Psoas muscle (tissue), 8 donors: ENCODE data around the gene LRRC32. TPM values are rescaled to one million over a fixed set of nuclear protein-coding genes. Genes with fewer than 3 reads are reported as not detected.
A peak's percentile ranks its signal among the peaks of the same experiment; 100 is the strongest.
"Not testable (repeated sequence)": the region's sequence is repeated elsewhere in the genome, so short reads cannot be mapped to it uniquely, and the experiment has no call there.

Experiments
- ATAC-seq, 4 donors: fragments of 200-7000 bp; cut with Tn5 transposase; one replicate each; pipeline ENCODE4 v1.9.1; 2020; ENCODE audit warnings: moderate library complexity in 3 of 4, mild to moderate bottlenecking in 2 of 4
- DNase-seq, 2 donors: peaks; one replicate each; pipeline ENCODE4 v3.0.0-alpha.2; 2020
- H3K27ac ChIP-seq: fragments of 200-600 bp; one replicate; pipeline ENCODE4 v1.8.0; 2022
- H3K27me3 ChIP-seq, 3 donors: fragments of 200-600 bp in 1 of 3; one replicate each; pipeline versions ENCODE4 v1.6.1 to v1.8.0; 2013 to 2022; ENCODE audit warnings: low read length in 2 of 3, mild to moderate bottlenecking in 2 of 3, moderate library complexity in 1 of 3; ENCODE audit not compliant: insufficient read depth in 3 of 3
- H3K36me3 ChIP-seq, 2 donors: fragments of 200-600 bp in 1 of 2; one replicate each; pipeline versions ENCODE4 v1.6.1 to v1.8.0; 2013 to 2022; ENCODE audit warnings: low read depth in 1 of 2, mild to moderate bottlenecking in 1 of 2, moderate library complexity in 1 of 2; ENCODE audit not compliant: insufficient read depth in 1 of 2
- H3K4me1 ChIP-seq: fragments of 200-600 bp; one replicate; pipeline ENCODE4 v1.8.0; 2022
- H3K4me3 ChIP-seq: fragments of 200-600 bp; one replicate; pipeline ENCODE4 v1.8.0; 2022; ENCODE audit warnings: mild to moderate bottlenecking
- H3K9me3 ChIP-seq: fragments of 200-600 bp; one replicate; pipeline ENCODE4 v1.8.0; 2022
- WGBS, 3 donors: extraction: QIAGEN DNeasy Blood & Tissue Kit; methylation state at CpG; one replicate each; pipeline versions ENCODE4 v1.1.6 to v1.1.7; 2013; 5-methylcytosine and 5-hydroxymethylcytosine counted together
- intact Hi-C, 2 donors: fragments of 100-400 bp; cut with DNase I; formaldehyde crosslinking; loops; one replicate each; pipeline versions ENCODE4 v1.11.0 to v1.14.2; 2022
- polyA plus RNA-seq, 3 donors: library from polyadenylated mRNA; stranded (reverse); fragments of 200-250 nt; gene quantifications; one replicate each; pipeline ENCODE4 v1.2.3, GENCODE V29; 2013
- total RNA-seq, 4 donors: library from RNA; stranded (reverse); fragmentation: NEBNext Ultra II Directional in 2 of 4; extraction: Animal tissue kit (Norgen Biotek cat#: 25700) in 2 of 4; gene quantifications; one replicate each; pipeline versions ENCODE4 v1.2.1 to v1.2.4, GENCODE V29; 2021 to 2023
- TF ChIP-seq, protein P1 (sequence below): fragments of 200-600 bp; IDR thresholded peaks from one replicate; pipeline ENCODE4 v1.8.0; 2022; ENCODE audit warnings: antibody characterized with exemption
- donor health status: healthy with polysubstance abuse.
- donor health status: DM: no; HTN: no; CAD: no; lungs with moderate emphysema.
- donor health status: Bipolar disorder and iron deficiency.
- donor health status: healthy.
- donor health status: DM: yes; HTN: yes; CAD: no.
- donor health status: DM: no; HTN: no; CAD: no.
- donor health status: DM: no; HTN: no; CAD: no.
- donor health status: DM: yes; HTN: yes; CAD: no.

LRRC32 gene
- total and polyA plus RNA-seq, 7 donors = 14.7 to 32.9 (median 16.7) TPM

DNA sequence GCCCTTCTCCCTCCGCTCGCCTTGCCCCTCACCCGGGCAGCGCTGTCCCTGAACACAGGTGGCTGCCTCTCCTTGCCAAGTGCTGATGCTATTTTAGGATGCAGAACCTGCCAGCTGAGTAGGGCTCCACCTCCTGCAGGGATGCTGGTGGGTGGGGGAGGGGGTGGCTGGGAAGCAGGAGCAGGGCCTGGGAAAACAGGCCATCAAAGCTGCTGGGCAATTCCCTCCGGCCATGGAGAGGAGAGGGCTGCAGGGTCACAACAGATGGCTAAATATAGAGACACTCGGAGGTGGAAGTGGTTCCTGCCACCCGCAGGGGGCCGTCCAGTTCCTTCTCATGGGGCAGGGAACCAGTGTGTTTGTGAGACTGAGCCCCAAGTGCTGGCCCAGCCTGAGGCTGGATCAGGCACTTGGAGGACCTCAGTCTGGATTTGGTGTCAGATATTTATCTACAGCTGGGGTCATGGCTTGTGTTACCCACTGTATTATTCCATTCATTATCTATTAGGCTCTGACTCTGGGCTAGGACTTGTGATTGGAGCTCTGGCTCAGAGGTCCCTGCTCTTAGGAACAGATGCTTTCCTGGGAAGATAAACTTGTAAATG is 59.6 kb downstream of the LRRC32 start:
- WGBS, 3 donors = 18 to 22% (median 22%) methylated on average over 8 of the region's 8 CpGs

DNA sequence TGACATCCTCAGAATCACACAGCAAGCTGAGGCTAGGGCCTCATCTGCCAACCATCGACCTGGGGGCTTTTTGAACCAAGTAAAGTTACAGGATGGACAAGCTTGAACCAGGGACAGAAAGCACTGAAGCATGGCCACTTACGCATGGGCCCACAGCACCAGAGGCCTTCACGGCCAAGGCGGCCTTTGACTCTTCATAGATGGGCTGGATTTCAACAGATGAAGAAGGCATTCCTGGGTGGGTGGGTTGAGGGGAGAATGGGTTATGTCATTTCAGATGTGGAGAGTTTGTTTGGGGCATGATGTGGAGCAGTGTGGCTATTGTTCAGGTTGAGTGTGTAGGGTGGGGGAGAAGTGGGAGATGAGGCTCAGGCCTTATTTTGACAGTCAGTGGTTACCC is 60.2 kb downstream of the LRRC32 start:
- intact Hi-C loops = loop anchor here in 1 of 2 donors (5.0 kb wide), 1 partner anchor 62 kb away; the partner anchor contains the start of gene LRRC32
- Histone ChIP-seq H3K9me3 (no peaks in the 10 kb centered on the region), H3K36me3 (no peaks in the 10 kb centered on the region), H3K4me3 (no peak overlapping the region), H3K27ac (no peak overlapping the region), H3K4me1 (no peaks in the 10 kb centered on the region), H3K27me3 (no peaks in the 10 kb centered on the region)
- TF ChIP-seq, protein P1, sequence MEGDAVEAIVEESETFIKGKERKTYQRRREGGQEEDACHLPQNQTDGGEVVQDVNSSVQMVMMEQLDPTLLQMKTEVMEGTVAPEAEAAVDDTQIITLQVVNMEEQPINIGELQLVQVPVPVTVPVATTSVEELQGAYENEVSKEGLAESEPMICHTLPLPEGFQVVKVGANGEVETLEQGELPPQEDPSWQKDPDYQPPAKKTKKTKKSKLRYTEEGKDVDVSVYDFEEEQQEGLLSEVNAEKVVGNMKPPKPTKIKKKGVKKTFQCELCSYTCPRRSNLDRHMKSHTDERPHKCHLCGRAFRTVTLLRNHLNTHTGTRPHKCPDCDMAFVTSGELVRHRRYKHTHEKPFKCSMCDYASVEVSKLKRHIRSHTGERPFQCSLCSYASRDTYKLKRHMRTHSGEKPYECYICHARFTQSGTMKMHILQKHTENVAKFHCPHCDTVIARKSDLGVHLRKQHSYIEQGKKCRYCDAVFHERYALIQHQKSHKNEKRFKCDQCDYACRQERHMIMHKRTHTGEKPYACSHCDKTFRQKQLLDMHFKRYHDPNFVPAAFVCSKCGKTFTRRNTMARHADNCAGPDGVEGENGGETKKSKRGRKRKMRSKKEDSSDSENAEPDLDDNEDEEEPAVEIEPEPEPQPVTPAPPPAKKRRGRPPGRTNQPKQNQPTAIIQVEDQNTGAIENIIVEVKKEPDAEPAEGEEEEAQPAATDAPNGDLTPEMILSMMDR = no peak
- 87 to 88% (median 88%) methylated on average over 4 of the region's 4 CpGs for WGBS, 3 donors
- ATAC-seq (no peak), DNase-seq (no peak)

More for the DNA sequence above, 59.6 kb downstream of the LRRC32 start:
- Histone ChIP-seq H3K36me3 (no peaks in the 10 kb centered on the region), H3K9me3 (no peaks in the 10 kb centered on the region), H3K4me1 (no peaks in the 10 kb centered on the region), H3K27ac (no peak overlapping the region), H3K4me3 (no peak overlapping the region), H3K27me3 (no peaks in the 10 kb centered on the region)
- TF ChIP-seq, protein P1 = no peak
- DNase-seq = no peak
- peak; percentile 26 to 56 (median 53) for ATAC-seq
- intact Hi-C loops = loop anchor here in 1 of 2 donors (5.0 kb wide), 1 partner anchor 61 kb away; the partner anchor contains the start of gene LRRC32

DNA sequence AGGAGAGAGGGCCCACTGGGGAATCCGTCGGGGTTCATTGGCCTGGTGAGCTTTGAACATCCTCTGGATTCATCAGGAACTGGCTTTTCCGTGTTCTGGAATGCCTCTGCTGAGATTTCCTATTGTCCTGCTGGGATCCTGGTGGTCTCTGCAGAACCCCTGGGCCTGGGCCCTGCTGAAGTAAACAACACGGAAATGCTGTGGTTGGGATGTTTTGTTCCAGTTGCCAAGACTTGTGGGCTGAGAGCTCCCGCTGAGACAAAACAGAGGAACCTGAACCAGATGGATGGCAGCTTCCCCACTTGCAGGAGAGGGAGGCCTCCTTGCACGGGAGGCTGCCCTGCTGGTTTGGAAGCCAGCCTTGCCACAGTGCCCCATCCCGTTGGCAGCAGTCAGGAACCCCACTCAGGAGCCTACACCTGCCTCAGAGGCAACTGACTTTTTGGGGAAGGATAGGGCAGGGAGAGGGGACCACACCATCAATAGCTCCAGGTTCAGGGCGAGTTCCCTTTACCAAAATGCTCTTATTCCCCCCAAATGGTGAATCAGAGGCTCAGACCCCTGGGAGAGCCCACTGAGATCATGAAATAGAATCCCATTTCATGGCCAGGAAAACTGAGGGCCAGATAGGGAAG is 60.7 kb downstream of the LRRC32 start:
- no peaks in the 10 kb centered on the region for H3K4me1 ChIP-seq
- ATAC-seq = no peak

DNA sequence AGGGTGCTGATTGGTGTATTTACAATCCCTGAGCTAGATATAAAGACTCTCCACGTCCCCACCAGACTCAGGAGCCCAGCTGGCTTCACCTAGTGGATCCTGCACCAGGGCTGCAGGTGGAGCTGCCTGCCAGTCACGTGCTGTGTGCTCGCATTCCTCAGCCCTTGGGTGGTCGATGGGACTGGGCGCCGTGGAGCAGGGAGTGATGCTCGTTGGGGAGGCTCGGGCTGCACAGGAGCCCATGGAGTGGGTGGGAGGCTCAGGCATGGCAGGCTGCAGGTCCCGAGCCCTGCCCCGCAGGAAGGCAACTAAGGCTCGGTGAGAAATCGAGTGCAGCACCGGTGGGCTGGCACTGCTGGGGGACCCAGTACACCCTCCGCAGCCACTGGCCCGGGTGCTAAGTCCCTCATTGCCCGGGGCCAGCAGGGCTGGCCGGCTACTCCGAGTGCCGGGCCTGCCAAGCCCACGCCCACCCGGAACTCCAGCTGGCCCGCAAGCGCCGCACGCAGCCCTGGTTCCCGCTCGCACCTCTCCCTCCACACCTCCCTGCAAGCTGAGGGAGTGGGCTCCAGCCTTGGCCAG is 61.6 kb downstream of the LRRC32 start:
- intact Hi-C loops, ATAC-seq, DNase-seq, H3K4me3 ChIP-seq, H3K27me3 ChIP-seq, H3K27ac ChIP-seq, H3K9me3 ChIP-seq, H3K4me1 ChIP-seq, H3K36me3 ChIP-seq: not testable (repeated sequence)
- 92 to 95% (median 95%) methylated on average over 12 to 26 of the region's 27 CpGs for WGBS, 3 donors

More for the DNA sequence above, 60.7 kb downstream of the LRRC32 start:
- no peak overlapping the region for H3K27ac ChIP-seq
- H3K36me3 ChIP-seq = no peaks in the 10 kb centered on the region
- H3K4me3 ChIP-seq = no peak overlapping the region
- intact Hi-C loops = loop anchor here in 1 of 2 donors (5.0 kb wide), 1 partner anchor 62 kb away; the partner anchor contains the start of gene LRRC32
- no peaks in the 10 kb centered on the region for H3K27me3 ChIP-seq
- no peaks in the 10 kb centered on the region for H3K9me3 ChIP-seq
- TF ChIP-seq, protein P1 = no peak
- DNase-seq = no peak
- 62 to 73% (median 71%) methylated on average over 8 of the region's 8 CpGs for WGBS, 3 donors

DNA sequence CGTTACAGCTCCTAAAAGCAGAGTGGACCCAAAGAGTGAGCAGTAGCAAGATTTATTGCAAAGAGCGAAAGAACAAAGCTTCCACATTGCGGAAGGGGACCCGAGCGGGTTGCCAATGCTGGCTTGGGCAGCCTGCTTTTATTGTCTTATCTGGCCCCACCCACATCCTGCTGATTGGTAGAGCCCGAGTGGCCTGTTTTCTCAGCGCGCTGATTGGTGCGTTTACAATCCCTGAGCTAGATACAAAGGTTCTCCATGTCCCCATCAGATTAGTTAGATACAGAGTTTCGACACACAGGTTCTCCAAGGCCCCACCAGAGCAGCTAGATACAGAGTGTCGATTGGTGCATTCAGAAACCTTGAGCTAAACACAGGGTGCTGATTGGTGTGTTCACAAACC is 62.3 kb downstream of the LRRC32 start:
- H3K4me1 ChIP-seq, H3K4me3 ChIP-seq, H3K27ac ChIP-seq, ATAC-seq, H3K36me3 ChIP-seq, DNase-seq, H3K9me3 ChIP-seq, H3K27me3 ChIP-seq, intact Hi-C loops: not testable (repeated sequence)
- 89 to 97% (median 96%) methylated on average over 11 of the region's 11 CpGs for WGBS, 3 donors

Other genes with a start within 250 kb of the LRRC32 start
- gene EMSY, start 225.7 kb downstream of the LRRC32 start, total RNA-seq = 10 to 100 TPM; 12.7 to 17.2 (median 15.9) TPM
- 10 to 100 TPM in 2 of 3 donors, 1 to 10 TPM in 1; 5.8 to 11.7 (median 10.9) TPM for gene EMSY, start 225.7 kb downstream of the LRRC32 start, polyA plus RNA-seq
- gene TSKU, start 112.6 kb upstream of the LRRC32 start, total RNA-seq = 10 to 100 TPM in 1 of 4 donors, 1 to 10 TPM in 3; 3.1 to 11.4 (median 3.8) TPM
- gene TSKU, start 112.6 kb upstream of the LRRC32 start, polyA plus RNA-seq = 1 to 10 TPM; 3.2 to 5.1 (median 4.7) TPM
- gene ACER3, start 190.2 kb upstream of the LRRC32 start, total RNA-seq = 1 to 10 TPM; 3.4 to 6.3 (median 5.4) TPM
- gene ACER3, start 190.2 kb upstream of the LRRC32 start, polyA plus RNA-seq = 1 to 10 TPM in 2 of 3 donors, under 1 TPM in 1; 0.76 to 2.4 (median 1.1) TPM